GM19452 (cell line): ENCODE measurements around the gene PPP2R3C.
"Not testable (repeated sequence)": the region's sequence is repeated elsewhere in the genome, so short reads cannot be mapped to it uniquely, and the experiment has no call there.

Experiments
- ATAC-seq: cut with Tn5 transposase; IDR thresholded peaks from one replicate; pipeline ENCODE4 v1.9.1; 2021; ENCODE audit not compliant: unreplicated experiment

Gene PPP2R3C

DNA sequence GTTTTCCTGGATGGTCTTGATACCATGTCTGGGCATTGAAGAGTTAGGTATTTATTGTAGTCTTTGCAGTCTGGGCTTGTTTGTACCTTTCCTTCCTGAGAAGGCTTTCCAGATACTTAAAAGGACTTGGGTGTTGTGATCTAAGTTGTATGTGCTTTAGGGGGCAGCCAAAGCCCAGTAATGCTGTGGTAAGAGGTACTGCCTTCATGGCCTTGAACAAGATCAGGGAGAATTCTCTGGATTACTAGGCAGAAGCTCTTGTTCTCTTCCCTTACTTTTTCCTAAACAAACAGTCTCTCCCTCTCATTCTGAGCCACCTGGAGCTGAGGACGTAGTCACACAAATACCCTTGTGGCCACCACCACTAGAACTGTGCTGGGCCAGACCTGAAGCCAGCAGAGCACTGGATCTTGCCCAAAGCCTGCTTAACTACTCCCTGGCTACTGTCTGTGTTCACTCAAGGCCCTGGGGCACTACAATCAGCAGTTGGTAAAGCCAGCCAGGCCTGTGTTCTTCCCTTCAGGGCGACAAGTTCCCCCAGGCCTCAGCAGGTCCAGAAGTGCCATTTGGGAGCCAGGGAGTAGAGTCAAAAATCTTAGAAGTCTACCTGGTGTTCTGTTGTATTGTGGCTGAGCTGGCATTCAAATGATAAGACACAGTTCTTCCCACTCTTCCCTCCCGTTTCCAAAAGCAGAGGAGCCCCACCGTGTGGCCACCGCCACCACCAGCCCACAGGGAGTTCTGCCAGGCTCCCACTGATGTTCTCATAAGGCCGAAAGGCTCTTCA lies 11.9 kb upstream of the PPP2R3C start:
- ATAC-seq = no peak

DNA sequence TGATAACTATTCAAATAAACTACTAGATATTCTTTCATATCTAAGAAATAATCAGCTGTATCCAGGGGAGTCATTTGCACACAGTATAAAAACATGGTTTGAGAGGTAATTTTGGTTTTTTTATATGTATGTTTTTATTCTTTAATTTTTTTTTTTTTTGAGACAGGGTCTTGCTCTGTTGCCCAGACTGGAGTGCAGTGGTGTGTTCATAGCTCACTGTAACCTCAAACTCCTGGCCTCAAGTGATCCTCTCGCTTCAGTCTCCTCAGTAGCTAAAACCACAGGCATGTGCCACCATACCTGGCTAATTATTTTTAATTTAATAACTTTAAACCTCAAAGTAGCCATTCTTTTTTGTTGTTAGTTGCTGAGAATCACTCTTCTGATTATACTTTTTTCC lies 2.3 kb upstream of the PPP2R3C start:
- no peak for ATAC-seq

DNA sequence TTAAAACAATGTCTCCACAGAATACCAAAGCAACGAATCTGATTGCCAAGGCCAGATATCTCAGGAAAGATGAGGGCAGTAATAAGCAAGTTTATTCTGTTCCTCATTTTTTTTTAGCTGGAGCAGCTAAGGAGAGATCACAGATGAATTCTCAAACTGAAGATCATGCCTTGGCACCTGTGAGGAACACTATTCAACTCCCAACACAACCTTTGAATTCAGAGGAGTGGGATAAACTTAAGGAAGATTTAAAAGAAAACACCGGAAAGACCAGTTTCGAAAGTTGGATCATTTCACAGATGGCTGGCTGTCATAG lies 1.6 kb upstream of the PPP2R3C start:
- ATAC-seq = no peak

DNA sequence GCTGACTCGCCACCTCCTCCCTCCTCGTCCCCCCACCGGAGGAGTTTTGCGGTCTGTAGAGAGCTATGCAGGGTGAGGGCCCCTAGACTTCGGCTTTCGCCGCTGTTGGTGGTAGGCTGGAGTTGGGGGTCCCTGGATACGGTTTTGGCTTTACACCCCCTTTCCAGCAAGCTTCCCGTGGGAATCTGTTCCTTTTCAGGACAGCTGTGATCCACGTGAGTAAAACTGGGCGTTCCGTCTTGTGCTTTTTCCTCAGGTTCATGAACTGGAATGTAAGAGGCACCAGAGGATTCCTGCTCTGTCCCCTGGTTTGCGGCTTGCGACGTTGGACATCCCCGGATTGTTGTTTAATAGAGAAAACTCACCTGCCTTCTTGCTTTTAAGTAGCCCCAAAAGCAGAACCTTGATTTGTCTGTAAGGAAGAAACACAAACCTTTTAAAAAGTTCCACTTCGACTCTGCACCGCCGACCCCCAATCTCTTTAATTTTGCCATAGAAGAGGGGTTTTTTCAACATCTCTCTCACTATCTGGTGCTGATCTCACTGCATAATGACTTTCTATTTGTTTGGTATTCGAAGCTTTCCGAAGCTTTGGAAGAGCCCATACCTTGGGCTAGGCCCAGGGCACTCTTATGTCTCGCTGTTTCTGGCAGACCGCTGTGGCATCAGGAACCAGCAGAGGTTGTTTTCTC lies 1.1 kb upstream of the PPP2R3C start:
- ATAC-seq = no peak

DNA sequence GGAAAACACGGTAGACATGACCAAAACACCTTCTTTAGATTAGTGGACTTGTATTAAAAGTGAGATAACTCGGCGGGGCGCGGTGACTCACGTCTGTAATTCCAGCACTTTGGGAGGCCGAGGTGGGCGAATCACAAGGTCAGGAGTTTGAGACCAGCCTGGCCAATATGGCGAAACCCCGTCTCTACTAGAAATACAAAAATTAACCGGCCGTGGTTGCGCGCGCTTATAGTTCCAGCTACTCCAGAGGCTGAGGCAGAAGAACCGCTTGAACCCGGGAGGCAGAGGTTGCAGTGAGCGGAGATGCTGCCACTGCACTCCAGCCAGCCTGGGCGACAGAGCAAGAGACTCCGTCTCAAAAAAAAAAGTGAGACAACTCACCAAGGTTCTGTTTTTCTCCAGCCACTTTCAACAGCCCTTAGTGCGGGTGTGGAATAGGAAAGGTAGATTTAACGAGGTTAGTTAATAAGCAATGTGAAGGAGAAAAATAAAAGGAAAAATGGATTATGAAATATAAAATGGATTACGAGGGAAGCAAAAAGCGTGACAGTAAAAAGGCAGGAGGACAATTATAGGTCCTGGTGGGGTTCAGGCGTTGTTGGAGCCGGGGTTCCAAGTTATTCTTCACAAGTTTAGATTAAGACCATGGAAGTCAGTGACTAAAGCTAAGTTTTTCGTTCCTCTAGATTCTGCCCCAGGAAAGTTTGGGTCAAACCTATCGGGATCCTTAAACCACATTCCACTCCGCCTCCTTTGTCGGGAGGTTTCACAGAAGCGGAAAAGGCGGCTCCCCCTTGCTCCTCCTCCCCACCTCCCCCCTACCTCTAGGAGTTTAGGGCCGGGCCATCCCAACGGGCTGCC lies 534 bp downstream of the PPP2R3C start:
- no peak for ATAC-seq

DNA sequence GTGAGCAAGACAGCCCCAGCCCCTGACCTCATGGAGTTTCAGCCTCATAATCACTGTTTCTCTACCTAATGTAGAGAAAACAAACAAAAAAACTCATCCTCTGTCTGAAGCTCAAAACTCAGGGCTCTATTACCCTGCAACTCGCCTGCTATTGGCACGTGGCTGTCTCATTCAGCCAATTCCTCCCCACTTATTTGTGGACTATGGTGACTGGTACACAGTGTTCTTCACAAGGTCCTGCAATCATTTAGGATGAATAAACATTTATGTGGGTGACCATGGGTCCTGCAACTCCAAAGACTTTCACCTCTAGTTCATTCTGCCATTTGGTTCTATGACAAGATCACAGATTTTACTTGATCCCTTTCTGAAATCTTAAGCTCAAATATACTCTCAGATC lies 4.7 kb downstream of the PPP2R3C start:
- ATAC-seq = no peak

DNA sequence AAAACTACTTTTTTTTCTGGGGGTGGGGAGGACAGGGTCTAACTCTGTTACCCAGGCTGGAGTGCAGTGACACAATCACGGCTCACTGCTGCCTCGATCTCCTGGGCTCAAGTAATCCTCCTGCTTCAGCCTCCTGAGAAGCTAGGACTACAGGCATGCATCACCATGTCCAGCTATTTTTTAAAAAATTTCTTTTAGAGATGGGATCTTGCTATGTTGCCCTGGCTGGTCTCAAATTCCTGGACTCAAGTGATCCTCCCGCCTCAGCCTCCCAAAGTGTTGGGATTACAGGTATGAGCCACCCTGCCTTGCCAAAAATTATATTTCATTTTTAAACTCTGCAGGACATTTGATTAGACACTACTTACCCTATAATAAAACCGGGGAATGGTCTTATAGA lies 5.5 kb downstream of the PPP2R3C start:
- ATAC-seq = no peak

DNA sequence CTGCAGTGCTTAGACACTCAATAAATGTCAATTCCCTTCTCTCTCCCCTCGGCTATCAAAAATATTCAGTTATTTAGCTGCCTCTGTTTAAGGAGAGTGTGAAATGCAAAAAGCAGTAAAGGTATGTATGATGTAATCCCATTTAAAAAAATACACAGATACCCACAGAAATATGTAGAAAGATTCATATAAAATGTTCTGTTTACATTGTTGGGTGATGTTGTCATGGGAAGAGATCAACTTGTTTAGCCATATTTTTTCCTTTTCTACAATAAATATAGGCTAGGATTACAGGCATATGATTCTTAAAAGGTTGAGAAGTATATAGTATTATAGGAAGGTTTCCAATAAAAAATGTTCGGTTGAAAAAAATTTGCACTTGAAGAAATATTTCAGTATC lies 7.8 kb downstream of the PPP2R3C start:
- no peak for ATAC-seq

DNA sequence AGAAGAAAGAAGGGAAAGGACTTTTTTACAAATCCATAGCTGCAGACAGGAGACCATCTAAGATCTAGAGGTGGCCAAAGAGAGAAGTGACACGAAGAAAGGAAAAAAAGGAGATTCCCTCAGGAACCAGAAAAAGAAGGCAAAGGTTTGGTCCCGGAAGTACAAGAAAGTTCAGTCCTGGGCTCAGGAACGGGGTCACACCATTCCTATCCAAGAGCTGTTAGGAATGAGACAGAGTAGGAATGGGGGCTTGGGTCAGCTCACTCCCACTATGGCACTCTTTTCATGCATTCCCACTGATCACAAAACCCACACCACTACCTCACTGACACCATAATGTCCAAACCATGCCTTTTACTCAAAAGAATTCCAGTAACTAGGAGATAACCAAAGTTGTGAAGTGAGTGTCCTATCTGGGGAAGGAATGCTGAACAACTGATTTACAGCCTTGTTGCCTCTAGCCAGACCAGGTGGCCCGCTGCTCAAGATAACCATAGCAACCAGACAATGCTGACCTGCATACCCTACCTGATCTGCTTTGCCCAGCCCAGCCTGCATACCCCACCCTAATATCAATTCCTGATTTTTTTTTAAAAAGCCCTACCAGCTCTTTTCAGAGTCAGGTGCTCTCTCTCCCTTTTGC lies 8.4 kb downstream of the PPP2R3C start:
- no peak for ATAC-seq

DNA sequence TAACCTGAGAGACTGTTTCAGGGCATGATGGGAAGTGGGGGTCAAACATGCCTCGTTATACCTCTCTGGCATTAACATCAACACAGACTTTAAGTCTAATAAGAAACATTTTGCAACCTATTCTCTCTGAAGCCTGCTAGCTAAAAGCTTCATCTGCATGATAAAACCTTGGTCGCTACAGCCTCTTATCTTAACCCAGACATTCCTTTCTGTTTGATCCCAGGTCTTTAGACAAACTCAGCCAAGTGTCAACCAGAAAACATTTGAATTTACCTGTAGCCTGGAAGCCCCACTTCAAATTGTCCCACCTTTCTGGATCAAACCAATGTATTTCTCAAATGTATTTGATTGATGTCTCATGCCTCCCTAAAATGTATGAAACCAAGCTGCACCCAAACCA lies 9.1 kb downstream of the PPP2R3C start:
- no peak for ATAC-seq

DNA sequence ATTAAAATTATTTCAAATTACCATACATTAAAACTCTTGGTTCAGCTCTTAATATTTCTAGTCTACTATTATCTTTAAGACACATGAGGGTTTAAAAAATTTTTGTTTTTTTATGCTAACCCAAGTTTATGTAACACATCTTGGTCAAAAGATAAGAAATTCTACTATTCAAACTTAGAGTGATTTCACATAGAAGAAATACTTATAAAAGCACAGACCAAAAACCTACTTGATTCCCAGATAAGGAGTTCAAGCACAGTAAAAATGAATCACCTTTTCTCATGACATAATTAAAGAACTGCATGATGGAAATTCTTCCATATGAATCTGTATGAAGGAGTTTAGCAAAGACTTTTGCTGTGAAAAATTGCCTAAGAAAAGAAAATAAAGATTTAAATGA lies 13.9 kb downstream of the PPP2R3C start:
- no peak for ATAC-seq

DNA sequence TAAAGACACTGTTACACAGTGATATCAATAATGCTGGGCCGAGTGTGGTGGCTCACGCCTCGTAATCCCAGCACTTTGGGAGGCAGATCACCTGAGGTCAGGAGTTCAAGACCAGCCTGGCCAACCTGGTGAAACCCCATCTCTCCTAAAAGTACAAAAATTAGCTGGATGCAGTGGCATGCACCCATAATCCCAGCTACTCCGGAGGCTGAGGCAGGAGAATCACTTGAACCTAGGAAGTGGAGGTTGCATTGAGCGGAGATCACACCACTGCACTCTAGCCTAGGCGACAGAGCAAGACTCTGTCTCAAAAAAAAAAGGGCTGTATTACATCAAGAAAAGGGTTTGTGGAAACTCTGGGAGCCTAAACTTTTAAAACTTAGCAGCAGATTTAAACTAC lies 27.1 kb downstream of the PPP2R3C start:
- not testable (repeated sequence) for ATAC-seq

DNA sequence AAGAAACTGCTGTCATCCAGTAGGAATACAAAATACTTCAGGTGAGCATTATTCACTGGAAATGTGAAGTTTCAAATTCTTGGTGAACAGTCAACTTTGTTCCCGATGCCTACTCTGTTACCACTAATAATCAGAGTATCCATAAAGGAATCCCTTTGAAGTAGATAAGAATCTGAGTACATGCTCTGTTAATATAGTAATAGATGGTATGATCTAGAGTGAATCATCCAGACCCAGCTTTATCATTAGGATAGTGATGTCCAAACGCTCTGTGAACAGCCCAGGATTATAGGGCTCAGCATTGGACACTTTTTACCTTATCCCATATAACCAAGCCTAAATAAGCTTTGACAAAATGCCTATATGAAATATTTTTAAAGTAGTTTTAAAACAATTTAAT lies 33.3 kb downstream of the PPP2R3C start:
- no peak for ATAC-seq

DNA sequence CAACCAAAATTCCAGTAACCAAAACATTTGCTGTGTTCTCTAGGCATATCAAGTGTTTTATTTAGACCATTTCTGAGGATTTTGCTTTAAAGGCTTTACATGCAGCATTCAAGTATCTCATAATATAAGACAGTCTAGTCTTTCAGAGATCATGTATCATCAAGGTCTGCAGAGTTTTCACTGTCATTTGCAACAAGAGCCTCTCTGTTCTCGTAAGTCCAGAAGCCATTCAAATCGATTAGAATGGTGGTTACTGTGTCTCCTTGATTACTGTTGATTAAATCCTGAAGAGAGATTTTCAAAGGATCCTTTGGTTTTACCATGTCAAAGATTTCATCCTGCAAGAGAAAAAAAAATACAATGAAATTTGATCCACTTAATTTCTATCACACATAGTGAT lies 36.3 kb downstream of the PPP2R3C start:
- no peak for ATAC-seq

DNA sequence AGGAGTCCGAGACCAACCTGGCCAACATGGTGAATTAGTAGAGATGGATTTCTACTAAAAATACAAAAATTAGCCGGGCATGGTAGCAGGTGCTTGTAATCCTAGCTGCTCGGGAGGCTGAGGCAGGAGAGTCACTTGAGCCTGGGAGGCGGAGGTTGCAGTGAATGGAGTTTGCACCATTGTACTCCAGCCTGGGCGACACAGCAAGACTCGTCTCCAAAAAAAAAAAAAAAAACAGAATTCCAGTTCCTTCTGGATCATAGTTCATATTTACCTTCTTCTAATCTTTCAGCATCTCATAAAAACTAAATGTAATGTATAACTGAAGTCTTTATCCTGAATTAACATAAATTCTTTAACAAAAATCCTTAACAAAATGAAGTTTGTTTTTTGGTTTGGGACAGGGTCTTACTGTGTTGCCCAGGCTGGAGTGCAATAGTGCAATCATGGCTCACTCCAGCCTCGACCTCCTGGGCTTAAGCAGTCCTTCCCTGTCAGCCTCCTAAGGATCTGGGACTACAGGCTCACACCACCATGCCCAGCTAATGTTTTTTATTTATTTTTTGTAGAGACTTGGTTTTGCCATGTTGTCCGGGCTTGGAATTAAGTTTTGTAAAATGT lies 38.1 kb downstream of the PPP2R3C start:
- no peak for ATAC-seq

DNA sequence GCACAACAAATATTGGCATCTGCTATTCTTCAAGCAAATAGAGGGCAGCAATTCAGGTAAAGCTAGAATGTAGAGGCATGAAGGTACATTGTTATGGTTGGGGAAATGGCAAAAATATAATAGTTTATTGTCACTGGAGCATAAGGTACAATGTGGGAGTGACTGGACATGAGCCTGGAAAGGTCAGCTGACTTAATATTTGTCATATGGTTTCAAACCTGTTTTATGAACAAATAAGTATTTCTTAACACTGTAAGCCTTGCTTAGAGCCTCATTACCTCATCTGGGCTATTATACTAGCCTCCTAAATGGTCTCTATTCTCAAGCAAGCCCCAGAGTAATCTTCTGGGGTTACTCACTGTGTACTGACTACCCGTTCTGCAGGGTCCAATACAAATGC lies 42.0 kb downstream of the PPP2R3C start:
- ATAC-seq = no peak

DNA sequence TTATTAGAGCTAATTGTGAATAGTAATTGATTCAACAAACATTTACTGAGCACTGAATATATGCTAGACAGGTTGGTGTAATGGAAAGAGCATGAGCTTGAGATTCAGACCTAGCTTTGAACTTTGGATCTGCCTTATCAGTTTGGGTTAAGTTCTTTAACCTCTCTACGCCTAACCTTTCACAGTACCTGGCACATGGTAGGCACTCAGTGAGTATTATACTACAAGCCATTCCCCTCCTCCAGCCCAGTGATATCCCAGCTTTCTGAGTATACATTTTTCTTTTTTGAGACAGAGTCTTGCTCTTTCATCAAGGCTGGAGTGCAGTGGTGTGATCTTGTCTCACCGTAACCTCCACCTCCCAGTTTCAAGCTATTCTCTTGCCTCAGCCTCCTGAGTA lies 43.7 kb downstream of the PPP2R3C start:
- no peak for ATAC-seq

DNA sequence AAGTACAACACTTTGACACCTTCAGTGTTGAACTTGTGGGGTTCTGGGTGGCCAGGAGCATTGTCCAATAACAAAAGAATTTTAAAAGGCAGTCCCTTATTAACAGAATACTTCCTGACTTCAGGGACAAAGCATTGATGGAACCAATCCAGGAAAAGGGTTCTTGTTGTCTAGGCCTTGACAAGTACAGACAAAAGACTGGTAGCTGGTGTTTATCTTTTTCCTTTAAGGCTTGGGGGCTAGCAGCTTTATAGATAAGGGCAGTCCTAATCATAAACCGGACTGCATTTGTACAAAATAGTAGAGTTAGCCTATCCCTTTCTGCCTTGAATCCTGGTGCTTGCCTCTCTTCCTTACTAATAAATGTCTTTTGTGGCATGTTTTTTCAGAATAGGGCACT lies 48.3 kb downstream of the PPP2R3C start:
- ATAC-seq = no peak

DNA sequence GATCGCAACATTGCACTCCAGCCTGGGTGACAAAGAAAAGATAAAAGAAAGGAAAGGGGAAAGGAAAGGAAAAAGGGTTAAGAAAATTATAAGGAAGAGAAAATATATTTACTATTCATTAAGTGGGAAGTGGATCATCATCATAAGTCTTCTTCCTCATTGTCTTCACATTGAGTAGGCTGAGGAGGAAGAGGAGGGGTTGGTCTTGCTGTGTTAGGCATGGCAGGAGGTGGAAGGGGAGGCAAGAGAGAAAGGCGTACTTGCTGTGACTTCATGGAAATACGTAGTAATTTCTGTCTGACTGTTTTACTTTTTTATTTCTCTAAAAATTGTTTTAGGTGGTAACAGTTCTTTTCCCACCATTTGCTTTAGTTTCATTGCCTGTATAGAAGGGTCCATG lies 49.6 kb downstream of the PPP2R3C start:
- ATAC-seq = no peak

DNA sequence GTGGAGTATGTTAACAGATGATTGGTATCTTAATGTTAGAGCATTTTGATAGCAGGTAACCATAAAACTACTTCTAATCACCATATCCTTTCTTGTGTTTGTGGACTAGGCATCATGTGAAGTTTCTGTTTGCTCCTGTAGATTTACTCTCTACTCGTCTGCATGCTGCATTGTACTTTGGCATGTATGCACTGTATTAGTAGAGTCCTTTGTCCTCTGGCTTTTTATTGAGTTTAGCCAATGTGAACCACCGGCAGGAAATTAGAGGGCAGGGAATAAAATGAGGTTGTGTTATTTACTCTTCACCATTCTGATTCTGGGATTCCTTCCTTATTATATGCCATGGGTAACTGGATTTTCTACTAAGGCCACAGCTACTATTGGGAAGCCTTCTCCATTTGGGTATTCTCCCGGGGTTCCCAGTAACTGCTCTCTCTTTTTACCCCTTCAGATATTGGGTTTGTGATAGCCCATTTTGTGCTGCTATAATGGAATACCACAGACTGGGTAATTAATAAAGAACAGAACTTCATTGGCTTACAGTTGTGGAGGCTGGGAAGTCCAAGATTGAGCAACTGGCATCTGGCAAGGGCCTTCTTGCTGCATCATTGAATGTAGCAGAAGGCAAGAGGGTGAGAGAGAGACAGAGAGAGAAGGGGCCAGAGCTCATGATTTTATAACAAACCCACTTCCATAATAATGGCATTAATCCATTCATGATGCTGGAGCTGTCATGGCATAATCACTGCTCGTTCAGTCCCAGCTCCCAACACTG lies 53.4 kb downstream of the PPP2R3C start:
- no peak for ATAC-seq
